Measurements from ENCODE around the gene GRIN2A.
"Not testable (repeated sequence)": the region's sequence is repeated elsewhere in the genome, so short reads cannot be mapped to it uniquely, and the experiment has no call there.

Gene GRIN2A

GRCh38 chr16:9898124-9898523 lies 284.1 kb downstream of the GRIN2A start:
- FAIRE-seq: no peak
- TF ChIP-seq TAF1 (IDR thresholded peaks at IDR 0.05; ENCODE audit: borderline replicate concordance, low read depth, low read length) (no peak), POLR2AphosphoS5 (IDR thresholded peaks at IDR 0.05; ENCODE audit: low read depth, low read length) (no peak), POLR2A (IDR thresholded peaks at IDR 0.05; ENCODE audit: low read depth, low read length) (no peak)
- no peak for DNase-seq (ENCODE audit: insufficient read length)

- no peak for DNase-seq (ENCODE audit: insufficient read length)
- FAIRE-seq: no peak
- TF ChIP-seq TAF1 (IDR thresholded peaks at IDR 0.05; ENCODE audit: borderline replicate concordance, low read depth, low read length): no peak
- no peak for TF ChIP-seq POLR2A (IDR thresholded peaks at IDR 0.05; ENCODE audit: low read depth, low read length)
- TF ChIP-seq POLR2AphosphoS5 (IDR thresholded peaks at IDR 0.05; ENCODE audit: low read depth, low read length): no peak
Observed at GRCh38 chr16:9895817-9896216, 286.4 kb downstream of the GRIN2A start.

GRCh38 chr16:9885876-9886275 lies 296.4 kb downstream of the GRIN2A start:
- TF ChIP-seq POLR2A (IDR thresholded peaks at IDR 0.05; ENCODE audit: low read depth, low read length) (no peak), POLR2AphosphoS5 (IDR thresholded peaks at IDR 0.05; ENCODE audit: low read depth, low read length) (no peak), TAF1 (IDR thresholded peaks at IDR 0.05; ENCODE audit: borderline replicate concordance, low read depth, low read length) (no peak)
- FAIRE-seq (no peak), DNase-seq (ENCODE audit: insufficient read length) (no peak)

- FAIRE-seq (no peak), DNase-seq (ENCODE audit: insufficient read length) (no peak)
- no peak for TF ChIP-seq TAF1 (IDR thresholded peaks at IDR 0.05; ENCODE audit: borderline replicate concordance, low read depth, low read length)
- no peak for TF ChIP-seq POLR2A (IDR thresholded peaks at IDR 0.05; ENCODE audit: low read depth, low read length)
- TF ChIP-seq POLR2AphosphoS5 (IDR thresholded peaks at IDR 0.05; ENCODE audit: low read depth, low read length): no peak
Observed at GRCh38 chr16:9885467-9885866, 296.8 kb downstream of the GRIN2A start.

GRCh38 chr16:9875981-9876380 lies 306.2 kb downstream of the GRIN2A start:
- FAIRE-seq; DNase-seq (ENCODE audit: insufficient read length): not testable (repeated sequence)

- TF ChIP-seq POLR2AphosphoS5 (IDR thresholded peaks at IDR 0.05; ENCODE audit: low read depth, low read length): no peak
- TF ChIP-seq POLR2A (IDR thresholded peaks at IDR 0.05; ENCODE audit: low read depth, low read length): no peak
- TF ChIP-seq TAF1 (IDR thresholded peaks at IDR 0.05; ENCODE audit: borderline replicate concordance, low read depth, low read length): no peak
- FAIRE-seq: no peak
Observed at GRCh38 chr16:9874219-9874618, 308.0 kb downstream of the GRIN2A start.

GRCh38 chr16:9870962-9871361 lies 311.3 kb downstream of the GRIN2A start:
- no peak for FAIRE-seq
- no peak for DNase-seq (ENCODE audit: insufficient read length)
- TF ChIP-seq TAF1 (IDR thresholded peaks at IDR 0.05; ENCODE audit: borderline replicate concordance, low read depth, low read length) (no peak), POLR2A (IDR thresholded peaks at IDR 0.05; ENCODE audit: low read depth, low read length) (no peak), POLR2AphosphoS5 (IDR thresholded peaks at IDR 0.05; ENCODE audit: low read depth, low read length) (no peak)

More at GRCh38 chr16:9874219-9874618, 308.0 kb downstream of the GRIN2A start:
- DNase-seq (ENCODE audit: insufficient read length): no peak

- TF ChIP-seq POLR2A (IDR thresholded peaks at IDR 0.05; ENCODE audit: low read depth, low read length): no peak
- TF ChIP-seq POLR2AphosphoS5 (IDR thresholded peaks at IDR 0.05; ENCODE audit: low read depth, low read length): no peak
- TF ChIP-seq TAF1 (IDR thresholded peaks at IDR 0.05; ENCODE audit: borderline replicate concordance, low read depth, low read length): no peak
- no peak for DNase-seq (ENCODE audit: insufficient read length)
- no peak for FAIRE-seq
Observed at GRCh38 chr16:9869776-9870175, 312.5 kb downstream of the GRIN2A start.

- no peak for FAIRE-seq
- TF ChIP-seq POLR2A (IDR thresholded peaks at IDR 0.05; ENCODE audit: low read depth, low read length): no peak
- TF ChIP-seq TAF1 (IDR thresholded peaks at IDR 0.05; ENCODE audit: borderline replicate concordance, low read depth, low read length): no peak
- TF ChIP-seq POLR2AphosphoS5 (IDR thresholded peaks at IDR 0.05; ENCODE audit: low read depth, low read length): no peak
- no peak for DNase-seq (ENCODE audit: insufficient read length)
Observed at GRCh38 chr16:9868606-9869149, 313.6 kb downstream of the GRIN2A start.

GRCh38 chr16:9867176-9867575 lies 315.1 kb downstream of the GRIN2A start:
- FAIRE-seq (no peak), DNase-seq (ENCODE audit: insufficient read length) (no peak)
- no peak for TF ChIP-seq POLR2AphosphoS5 (IDR thresholded peaks at IDR 0.05; ENCODE audit: low read depth, low read length)

GRCh38 chr16:9864461-9864860 lies 317.8 kb downstream of the GRIN2A start:
- FAIRE-seq: no peak
- no peak for DNase-seq (ENCODE audit: insufficient read length)

GRCh38 chr16:9862327-9862726 lies 319.9 kb downstream of the GRIN2A start:
- DNase-seq (ENCODE audit: insufficient read length) (no peak), FAIRE-seq (no peak)
- no peak for TF ChIP-seq POLR2AphosphoS5 (IDR thresholded peaks at IDR 0.05; ENCODE audit: low read depth, low read length)
- TF ChIP-seq POLR2A (IDR thresholded peaks at IDR 0.05; ENCODE audit: low read depth, low read length): no peak
- TF ChIP-seq TAF1 (IDR thresholded peaks at IDR 0.05; ENCODE audit: borderline replicate concordance, low read depth, low read length): no peak

More at GRCh38 chr16:9864461-9864860, 317.8 kb downstream of the GRIN2A start:
- TF ChIP-seq POLR2AphosphoS5 (IDR thresholded peaks at IDR 0.05; ENCODE audit: low read depth, low read length): no peak
- TF ChIP-seq TAF1 (IDR thresholded peaks at IDR 0.05; ENCODE audit: borderline replicate concordance, low read depth, low read length): no peak
- no peak for TF ChIP-seq POLR2A (IDR thresholded peaks at IDR 0.05; ENCODE audit: low read depth, low read length)

- no peak for FAIRE-seq
- TF ChIP-seq POLR2AphosphoS5 (IDR thresholded peaks at IDR 0.05; ENCODE audit: low read depth, low read length) (no peak), POLR2A (IDR thresholded peaks at IDR 0.05; ENCODE audit: low read depth, low read length) (no peak), TAF1 (IDR thresholded peaks at IDR 0.05; ENCODE audit: borderline replicate concordance, low read depth, low read length) (no peak)
- DNase-seq (ENCODE audit: insufficient read length): no peak
Observed at GRCh38 chr16:9860876-9861275, 321.4 kb downstream of the GRIN2A start.
